ENCODE data around the gene FAM110D. TPM values are rescaled to one million over a fixed set of nuclear protein-coding genes. Genes with fewer than 3 reads are reported as not detected.

FAM110D gene
- total and polyA plus RNA-seq, 5 donors = 1.9 to 4.2 (median 2.6) TPM

DNA sequence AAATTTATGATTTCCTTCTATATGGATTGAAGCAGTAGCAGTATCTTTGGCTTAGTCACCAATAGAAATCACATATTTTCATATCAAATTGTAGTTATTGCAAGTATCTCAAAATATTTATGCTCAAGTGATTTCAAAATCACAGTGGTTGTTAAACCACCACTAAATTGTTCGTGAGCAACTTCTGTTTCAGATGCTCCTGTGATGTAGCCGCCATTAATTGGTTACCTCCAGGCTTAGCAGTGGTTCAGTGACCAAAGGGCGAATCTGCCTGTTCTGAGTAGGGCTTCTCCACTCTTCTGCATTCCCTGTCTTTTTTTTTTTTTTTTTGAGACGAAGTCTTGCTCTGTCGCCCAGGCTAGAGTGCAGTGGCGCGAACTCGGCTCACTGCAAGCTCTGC, 16.5 kb downstream of the FAM110D start:
- Histone ChIP-seq H3K4me3 (ENCODE audit: low read length) (no peak overlapping the region), H3K27me3 (ENCODE audit: control insufficient read depth, insufficient read depth) (no peaks in the 10 kb centered on the region), H3K4me1 (ENCODE audit: control insufficient read depth, insufficient read depth, low read length) (peaks cover 2% of the 10 kb centered on the region), H3K27ac (ENCODE audit: low read length) (no peak overlapping the region), H3K9me3 (ENCODE audit: control insufficient read depth, low read length) (no peaks in the 10 kb centered on the region)
- intact Hi-C loops (cut with DNase I) = no loop called here
- DNase-seq = no peak
- WGBS = 93% methylated on average over 8 of the region's 8 CpGs
- no peak for ATAC-seq

GRCh38 chr1:26177182-26177684, 18.4 kb downstream of the FAM110D start, which contains the start of gene CNKSR1:
CNKSR1 (plus strand) TSS chr1:26177491; CDS start chr1:26177548, 57 bp downstream.
- Histone ChIP-seq H3K9me3 (ENCODE audit: control insufficient read depth, low read length) (no peaks in the 10 kb centered on the region), H3K27ac (ENCODE audit: low read length) (no peak within 1 kb of the TSS), H3K27me3 (ENCODE audit: control insufficient read depth, insufficient read depth) (no peaks in the 10 kb centered on the region), H3K4me1 (ENCODE audit: control insufficient read depth, insufficient read depth, low read length) (no peaks in the 10 kb centered on the region), H3K4me3 (ENCODE audit: low read length) (no peak within 1 kb of the TSS)
- intact Hi-C loops (cut with DNase I) = no loop called here
- 42% methylated on average over 21 of the region's 21 CpGs for WGBS
- ATAC-seq = peak; percentile 40 to 53
- no peak for DNase-seq

DNA sequence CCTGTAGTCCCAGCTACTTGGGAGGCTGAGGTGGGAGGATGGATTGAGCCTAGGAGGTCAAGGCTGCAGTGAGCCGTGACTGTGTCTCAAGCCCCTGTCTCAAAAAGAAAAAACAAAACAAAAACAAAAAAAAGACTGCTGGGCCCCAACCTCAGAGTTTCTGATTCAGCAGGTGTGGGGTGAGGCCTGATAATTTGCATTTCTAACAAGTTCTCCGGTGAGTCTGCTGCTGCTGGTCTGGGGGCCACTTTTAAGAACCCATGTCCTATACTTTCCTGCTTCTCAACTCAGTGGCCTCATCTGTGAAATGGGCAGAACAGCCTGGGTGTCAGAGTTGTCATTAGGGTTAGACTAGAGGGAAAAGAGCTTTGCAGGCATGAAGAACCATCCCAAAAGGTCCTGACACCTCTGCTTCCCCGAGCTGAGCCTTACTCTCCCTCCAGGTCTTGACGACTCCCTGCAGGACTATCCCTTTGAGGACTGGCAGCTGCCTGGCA, 21.2 kb downstream of the FAM110D start:
- no peak overlapping the region for H3K4me3 ChIP-seq (ENCODE audit: low read length)
- ATAC-seq = no peak
- WGBS = 79% methylated on average over 4 of the region's 4 CpGs
- no peaks in the 10 kb centered on the region for H3K9me3 ChIP-seq (ENCODE audit: control insufficient read depth, low read length)
- intact Hi-C loops (cut with DNase I) = loop anchor here in 2 of 4 donors (10.0 kb wide), 1 partner anchor 145 kb away; no protein-coding TSS in a partner anchor
- H3K27ac ChIP-seq (ENCODE audit: low read length) = no peak overlapping the region
- DNase-seq = no peak
- no peaks in the 10 kb centered on the region for H3K4me1 ChIP-seq (ENCODE audit: control insufficient read depth, insufficient read depth, low read length)
- no peaks in the 10 kb centered on the region for H3K27me3 ChIP-seq (ENCODE audit: control insufficient read depth, insufficient read depth)

GRCh38 chr1:26181586-26182382, 22.9 kb downstream of the FAM110D start:
- no peaks in the 10 kb centered on the region for H3K4me1 ChIP-seq (ENCODE audit: control insufficient read depth, insufficient read depth, low read length)
- no peaks in the 10 kb centered on the region for H3K9me3 ChIP-seq (ENCODE audit: control insufficient read depth, low read length)
- no peak overlapping the region for H3K27ac ChIP-seq (ENCODE audit: low read length)
- WGBS = 64% methylated on average over 9 of the region's 9 CpGs
- ATAC-seq (no peak), DNase-seq (no peak)
- H3K4me3 ChIP-seq (ENCODE audit: low read length) = no peak overlapping the region
- H3K27me3 ChIP-seq (ENCODE audit: control insufficient read depth, insufficient read depth) = no peaks in the 10 kb centered on the region
- intact Hi-C loops (cut with DNase I) = loop anchor here in 2 of 4 donors (10.0 kb wide), 1 partner anchor 143 kb away; no protein-coding TSS in a partner anchor

GRCh38 chr1:26182383-26182696, 23.5 kb downstream of the FAM110D start:
- Histone ChIP-seq H3K4me3 (ENCODE audit: low read length) (no peak overlapping the region), H3K9me3 (ENCODE audit: control insufficient read depth, low read length) (no peaks in the 10 kb centered on the region), H3K27me3 (ENCODE audit: control insufficient read depth, insufficient read depth) (no peaks in the 10 kb centered on the region), H3K27ac (ENCODE audit: low read length) (no peak overlapping the region), H3K4me1 (ENCODE audit: control insufficient read depth, insufficient read depth, low read length) (no peaks in the 10 kb centered on the region)
- WGBS = 84% methylated on average over 7 of the region's 7 CpGs
- ATAC-seq (no peak), DNase-seq (no peak)
- intact Hi-C loops (cut with DNase I) = loop anchor here in 2 of 4 donors (10.0 kb wide), 1 partner anchor 142 kb away; no protein-coding TSS in a partner anchor

- Histone ChIP-seq H3K9me3 (ENCODE audit: control insufficient read depth, low read length) (no peaks in the 10 kb centered on the region), H3K27me3 (ENCODE audit: control insufficient read depth, insufficient read depth) (no peaks in the 10 kb centered on the region), H3K4me3 (ENCODE audit: low read length) (no peak overlapping the region), H3K4me1 (ENCODE audit: control insufficient read depth, insufficient read depth, low read length) (no peaks in the 10 kb centered on the region), H3K27ac (ENCODE audit: low read length) (no peak overlapping the region)
- no peak for ATAC-seq
- intact Hi-C loops (cut with DNase I) = loop anchor here in 2 of 4 donors (10.0 kb wide), 1 partner anchor 141 kb away; no protein-coding TSS in a partner anchor
- no peak for DNase-seq
- 91% methylated on average over 7 of the region's 7 CpGs for WGBS
Measured at GRCh38 chr1:26184086-26184485, 25.2 kb downstream of the FAM110D start.

DNA sequence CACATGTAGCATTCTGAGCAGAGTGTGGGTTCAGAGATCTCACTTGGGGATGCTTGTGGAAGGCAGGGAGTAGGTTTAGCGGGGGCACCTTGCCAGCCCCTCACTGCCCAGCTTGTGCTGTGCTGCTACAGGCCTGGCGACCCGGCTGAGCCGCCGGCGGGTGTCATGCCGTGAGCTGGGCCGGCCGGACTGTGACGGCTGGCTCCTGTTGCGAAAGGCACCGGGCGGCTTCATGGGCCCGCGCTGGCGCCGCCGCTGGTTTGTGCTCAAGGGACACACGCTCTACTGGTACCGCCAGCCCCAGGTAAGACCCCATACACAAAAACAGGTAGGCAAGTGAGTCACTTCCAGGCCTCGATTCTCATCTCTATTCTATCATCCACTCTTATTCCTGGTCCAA, 26.0 kb downstream of the FAM110D start:
- H3K27ac ChIP-seq (ENCODE audit: low read length) = no peak overlapping the region
- no peak for ATAC-seq
- no peaks in the 10 kb centered on the region for H3K9me3 ChIP-seq (ENCODE audit: control insufficient read depth, low read length)
- 94% methylated on average over 21 of the region's 21 CpGs for WGBS
- H3K27me3 ChIP-seq (ENCODE audit: control insufficient read depth, insufficient read depth) = no peaks in the 10 kb centered on the region
- intact Hi-C loops (cut with DNase I) = loop anchor here in 2 of 4 donors (10.0 kb wide), 1 partner anchor 140 kb away; no protein-coding TSS in a partner anchor
- no peak overlapping the region for H3K4me3 ChIP-seq (ENCODE audit: low read length)
- peak in 1 of 3 donors; percentile 22 for DNase-seq
- no peaks in the 10 kb centered on the region for H3K4me1 ChIP-seq (ENCODE audit: control insufficient read depth, insufficient read depth, low read length)

DNA sequence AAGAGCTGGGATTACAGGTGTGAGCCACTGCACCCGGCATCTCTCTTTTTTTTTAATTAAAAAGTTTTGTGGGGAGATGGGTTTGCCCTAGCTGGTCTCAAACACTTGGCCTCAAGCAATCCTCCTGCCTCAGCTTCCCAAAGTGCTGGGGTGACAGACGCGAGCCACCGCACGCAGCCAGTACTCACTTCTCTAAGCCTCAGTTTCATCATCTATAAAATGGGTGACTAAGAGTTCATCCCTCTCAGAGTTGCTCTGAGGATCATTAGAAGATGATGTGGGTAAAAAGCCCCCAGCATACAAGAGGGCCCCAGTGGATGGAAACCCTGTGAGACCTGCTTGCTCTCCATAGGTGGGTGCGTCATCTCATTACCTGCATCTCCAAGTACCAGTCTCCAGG, 29.0 kb downstream of the FAM110D start:
- DNase-seq = no peak
- H3K4me3 ChIP-seq (ENCODE audit: low read length) = no peak overlapping the region
- intact Hi-C loops (cut with DNase I) = loop anchor here in 2 of 4 donors (10.0 kb wide), 1 partner anchor 137 kb away; no protein-coding TSS in a partner anchor
- no peaks in the 10 kb centered on the region for H3K4me1 ChIP-seq (ENCODE audit: control insufficient read depth, insufficient read depth, low read length)
- WGBS = 94% methylated on average over 6 of the region's 6 CpGs
- no peaks in the 10 kb centered on the region for H3K27me3 ChIP-seq (ENCODE audit: control insufficient read depth, insufficient read depth)
- no peak for ATAC-seq
- H3K9me3 ChIP-seq (ENCODE audit: control insufficient read depth, low read length) = no peaks in the 10 kb centered on the region
- no peak overlapping the region for H3K27ac ChIP-seq (ENCODE audit: low read length)

GRCh38 chr1:26188477-26188876, 29.6 kb downstream of the FAM110D start:
- WGBS = 95% methylated on average over 8 of the region's 8 CpGs
- DNase-seq (no peak), ATAC-seq (peak in 1 of 2 donors; percentile 14)
- intact Hi-C loops (cut with DNase I) = loop anchor here in 2 of 4 donors (10.0 kb wide), 1 partner anchor 136 kb away; no protein-coding TSS in a partner anchor
- H3K9me3 ChIP-seq (ENCODE audit: control insufficient read depth, low read length) = no peaks in the 10 kb centered on the region
- H3K27ac ChIP-seq (ENCODE audit: low read length) = no peak overlapping the region
- no peaks in the 10 kb centered on the region for H3K27me3 ChIP-seq (ENCODE audit: control insufficient read depth, insufficient read depth)
- no peak overlapping the region for H3K4me3 ChIP-seq (ENCODE audit: low read length)
- H3K4me1 ChIP-seq (ENCODE audit: control insufficient read depth, insufficient read depth, low read length) = no peaks in the 10 kb centered on the region

DNA sequence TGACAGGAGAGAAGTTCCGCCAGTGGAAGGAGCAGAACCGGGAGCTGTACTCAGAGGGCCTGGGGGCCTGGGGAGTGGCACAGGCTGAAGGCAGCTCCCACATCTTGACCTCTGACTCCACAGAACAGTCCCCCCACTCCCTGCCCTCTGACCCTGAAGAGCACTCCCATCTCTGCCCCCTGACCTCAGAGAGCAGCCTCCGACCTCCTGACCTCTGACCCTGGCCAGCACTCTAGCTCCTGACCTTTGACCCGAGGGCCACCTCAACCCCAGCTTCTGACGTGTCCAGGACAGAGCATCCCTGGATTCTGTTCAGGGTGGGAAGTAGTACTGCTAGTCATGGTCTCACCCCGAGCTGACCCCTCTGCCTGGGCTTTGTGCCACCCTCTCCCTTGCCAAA, 30.5 kb downstream of the FAM110D start:
- peak in 1 of 2 donors; percentile 20 for ATAC-seq

GRCh38 chr1:26189751-26190275, 30.9 kb downstream of the FAM110D start:
- intact Hi-C loops (cut with DNase I) = loop anchor here in 2 of 4 donors (10.0 kb wide), 1 partner anchor 135 kb away; no protein-coding TSS in a partner anchor
- WGBS = 81% methylated on average over 7 of the region's 7 CpGs

More for the DNA sequence above, 30.5 kb downstream of the FAM110D start:
- no peak overlapping the region for H3K4me3 ChIP-seq (ENCODE audit: low read length)
- no peaks in the 10 kb centered on the region for H3K4me1 ChIP-seq (ENCODE audit: control insufficient read depth, insufficient read depth, low read length)
- H3K27me3 ChIP-seq (ENCODE audit: control insufficient read depth, insufficient read depth) = no peaks in the 10 kb centered on the region
- no peak for DNase-seq
- H3K27ac ChIP-seq (ENCODE audit: low read length) = no peak overlapping the region
- H3K9me3 ChIP-seq (ENCODE audit: control insufficient read depth, low read length) = no peaks in the 10 kb centered on the region
- intact Hi-C loops (cut with DNase I) = loop anchor here in 2 of 4 donors (10.0 kb wide), 1 partner anchor 135 kb away; no protein-coding TSS in a partner anchor
- WGBS = 73% methylated on average over 6 of the region's 6 CpGs

More at GRCh38 chr1:26189751-26190275, 30.9 kb downstream of the FAM110D start:
- H3K27ac ChIP-seq (ENCODE audit: low read length) = no peak overlapping the region
- no peak overlapping the region for H3K4me3 ChIP-seq (ENCODE audit: low read length)
- DNase-seq = no peak
- no peak for ATAC-seq
- H3K9me3 ChIP-seq (ENCODE audit: control insufficient read depth, low read length) = no peaks in the 10 kb centered on the region
- no peaks in the 10 kb centered on the region for H3K27me3 ChIP-seq (ENCODE audit: control insufficient read depth, insufficient read depth)
- no peaks in the 10 kb centered on the region for H3K4me1 ChIP-seq (ENCODE audit: control insufficient read depth, insufficient read depth, low read length)

Measured in right cardiac atrium (tissue), 5 donors.